GM19438 (cell line): ENCODE results near the gene PARP14.
"Not testable (repeated sequence)": the region's sequence is repeated elsewhere in the genome, so short reads cannot be mapped to it uniquely, and the experiment has no call there.

Source experiments
- ATAC-seq: cut with Tn5 transposase; IDR thresholded peaks from one replicate; pipeline ENCODE4 v1.9.1; 2021; ENCODE audit warnings: low read depth; ENCODE audit not compliant: unreplicated experiment

PARP14 gene

GRCh38 chr3:122719273-122719921 lies 38.8 kb downstream of the PARP14 start:
- no peak for ATAC-seq

- no peak for ATAC-seq
These were observed 44.5 kb downstream of the PARP14 start for GRCh38 chr3:122725106-122725505.

GRCh38 chr3:122727294-122727693 lies 46.7 kb downstream of the PARP14 start:
- ATAC-seq = no peak

- ATAC-seq = no peak
These were observed 47.1 kb downstream of the PARP14 start for GRCh38 chr3:122727766-122728165.

GRCh38 chr3:122728186-122728585 lies 47.5 kb downstream of the PARP14 start:
- ATAC-seq = no peak

- no peak for ATAC-seq
These were observed 48.3 kb downstream of the PARP14 start for GRCh38 chr3:122728756-122729514.

GRCh38 chr3:122730240-122730639 lies 49.6 kb downstream of the PARP14 start:
- no peak for ATAC-seq

GRCh38 chr3:122732682-122733525 lies 52.3 kb downstream of the PARP14 start:
- ATAC-seq = not testable (repeated sequence)

GRCh38 chr3:122739172-122739571 lies 58.5 kb downstream of the PARP14 start:
- no peak for ATAC-seq

GRCh38 chr3:122742234-122742633 lies 61.6 kb downstream of the PARP14 start:
- no peak for ATAC-seq

GRCh38 chr3:122743581-122744120 lies 63.0 kb downstream of the PARP14 start:
- ATAC-seq = no peak

- ATAC-seq = no peak
These were observed 64.9 kb downstream of the PARP14 start for GRCh38 chr3:122745369-122746021.

- ATAC-seq = not testable (repeated sequence)
These were observed 66.7 kb downstream of the PARP14 start for GRCh38 chr3:122747295-122747694.

GRCh38 chr3:122748347-122748746 lies 67.7 kb downstream of the PARP14 start:
- ATAC-seq = no peak

- ATAC-seq = no peak
These were observed 74.3 kb downstream of the PARP14 start for GRCh38 chr3:122754929-122755328.

GRCh38 chr3:122755491-122755890 lies 74.9 kb downstream of the PARP14 start:
- ATAC-seq = no peak

- no peak for ATAC-seq
These were observed 78.4 kb downstream of the PARP14 start for GRCh38 chr3:122758877-122759560.

GRCh38 chr3:122760453-122761271 lies 80.0 kb downstream of the PARP14 start:
- ATAC-seq = no peak

- no peak for ATAC-seq
These were observed 85.8 kb downstream of the PARP14 start for GRCh38 chr3:122766430-122766829.
